Duodenal mucosa (tissue), 2 donors: ENCODE measurements around the gene PLCB4.

Source experiments
- H3K27ac ChIP-seq: one replicate; pipeline ENCODE4 v1.7.0; 2013; ENCODE audit warnings: low read depth, low read length
- H3K27me3 ChIP-seq, 2 donors: one replicate each; pipeline ENCODE4 v1.7.0; 2013; ENCODE audit warnings: low read length in 2 of 2, control low read depth in 1 of 2; ENCODE audit not compliant: insufficient read depth in 2 of 2, control insufficient read depth in 1 of 2
- H3K36me3 ChIP-seq, 2 donors: one replicate each; pipeline ENCODE4 v1.7.0; 2013; ENCODE audit warnings: low read length in 2 of 2, control low read depth in 1 of 2; ENCODE audit not compliant: insufficient read depth in 2 of 2, control insufficient read depth in 1 of 2
- H3K4me1 ChIP-seq, 2 donors: one replicate each; pipeline ENCODE4 v1.7.0; 2013; ENCODE audit warnings: low read length in 2 of 2, control low read depth in 1 of 2; ENCODE audit not compliant: insufficient read depth in 2 of 2, control insufficient read depth in 1 of 2
- H3K4me3 ChIP-seq, 2 donors: one replicate each; pipeline ENCODE4 v1.7.0; 2013; ENCODE audit warnings: low read length in 2 of 2, low read depth in 1 of 2
- H3K9ac ChIP-seq, 2 donors: one replicate each; pipeline ENCODE4 v1.7.0; 2013; ENCODE audit warnings: low read length in 2 of 2, low read depth in 1 of 2
- H3K9me3 ChIP-seq, 2 donors: one replicate each; pipeline ENCODE4 v1.7.0; 2013; ENCODE audit warnings: low read length in 2 of 2, control low read depth in 1 of 2; ENCODE audit not compliant: control insufficient read depth in 1 of 2

Gene PLCB4

DNA sequence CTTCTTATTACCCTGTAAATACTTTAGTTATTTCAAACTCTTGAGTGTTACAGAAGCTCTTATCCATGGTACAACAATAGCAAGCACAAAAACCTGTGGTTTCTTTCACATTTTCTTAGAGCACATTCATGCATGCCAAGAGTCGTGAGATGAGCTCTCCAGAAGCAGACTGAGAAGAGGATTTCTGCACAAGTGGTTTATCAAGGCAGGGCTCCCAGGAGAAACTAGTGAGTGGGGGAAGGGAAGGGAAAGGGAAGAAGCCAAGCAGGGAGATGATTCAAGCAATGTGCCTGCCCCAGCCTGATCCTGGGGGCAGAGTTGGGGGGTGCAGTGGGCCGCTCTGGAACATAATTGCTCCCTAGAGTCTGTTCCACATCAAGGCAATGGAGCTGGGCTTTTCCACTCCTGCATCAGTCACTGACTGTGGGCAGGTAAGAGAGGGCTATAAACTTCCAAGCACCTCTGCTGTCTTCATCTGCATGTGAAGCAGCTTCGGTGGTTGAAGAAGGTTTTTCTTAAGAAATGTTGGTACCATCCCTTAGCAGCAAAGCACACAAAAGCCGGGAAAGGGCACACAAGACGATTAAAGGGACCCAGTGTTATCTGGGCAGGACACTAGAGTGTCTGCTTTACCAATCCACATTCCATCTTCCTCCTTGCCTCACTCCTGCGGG is 152.1 kb downstream of the PLCB4 start:
- H3K27ac ChIP-seq: no peak overlapping the region
- H3K36me3 ChIP-seq: no peaks in the 10 kb centered on the region
- no peak overlapping the region for H3K4me3 ChIP-seq
- H3K9ac ChIP-seq: no peak overlapping the region
- H3K27me3 ChIP-seq: no peaks in the 10 kb centered on the region
- no peaks in the 10 kb centered on the region for H3K9me3 ChIP-seq
- no peaks in the 10 kb centered on the region for H3K4me1 ChIP-seq

DNA sequence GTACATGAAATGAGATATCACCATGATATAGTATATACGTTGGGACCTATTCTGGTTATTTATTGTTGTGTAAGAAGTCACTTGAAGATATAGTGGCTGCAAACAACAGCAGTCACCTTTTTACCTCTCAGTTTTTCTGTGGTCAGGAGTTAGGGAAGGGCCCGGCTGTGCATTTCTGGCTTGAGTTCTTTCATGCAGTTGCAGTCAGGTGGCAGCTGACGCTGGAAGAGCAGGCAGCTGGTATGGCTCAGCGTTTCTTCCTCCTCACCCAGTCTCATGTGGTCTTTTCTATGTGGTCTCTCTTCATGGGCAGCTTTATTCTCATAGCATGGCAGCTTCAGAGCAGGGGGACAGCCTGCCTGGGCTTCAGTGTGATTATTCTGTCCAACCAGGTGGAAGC is 154.4 kb downstream of the PLCB4 start:
- H3K27me3 ChIP-seq: no peaks in the 10 kb centered on the region
- H3K4me3 ChIP-seq: no peak overlapping the region
- H3K9ac ChIP-seq: no peak overlapping the region
- no peak overlapping the region for H3K27ac ChIP-seq
- no peaks in the 10 kb centered on the region for H3K36me3 ChIP-seq
- no peaks in the 10 kb centered on the region for H3K9me3 ChIP-seq
- H3K4me1 ChIP-seq: no peaks in the 10 kb centered on the region

GRCh38 chr20:9225879-9226278 is 157.0 kb downstream of the PLCB4 start:
- Histone ChIP-seq H3K4me1 (no peaks in the 10 kb centered on the region), H3K27me3 (no peaks in the 10 kb centered on the region), H3K4me3 (no peak overlapping the region), H3K9me3 (no peaks in the 10 kb centered on the region), H3K27ac (no peak overlapping the region), H3K36me3 (no peaks in the 10 kb centered on the region), H3K9ac (no peak overlapping the region)

DNA sequence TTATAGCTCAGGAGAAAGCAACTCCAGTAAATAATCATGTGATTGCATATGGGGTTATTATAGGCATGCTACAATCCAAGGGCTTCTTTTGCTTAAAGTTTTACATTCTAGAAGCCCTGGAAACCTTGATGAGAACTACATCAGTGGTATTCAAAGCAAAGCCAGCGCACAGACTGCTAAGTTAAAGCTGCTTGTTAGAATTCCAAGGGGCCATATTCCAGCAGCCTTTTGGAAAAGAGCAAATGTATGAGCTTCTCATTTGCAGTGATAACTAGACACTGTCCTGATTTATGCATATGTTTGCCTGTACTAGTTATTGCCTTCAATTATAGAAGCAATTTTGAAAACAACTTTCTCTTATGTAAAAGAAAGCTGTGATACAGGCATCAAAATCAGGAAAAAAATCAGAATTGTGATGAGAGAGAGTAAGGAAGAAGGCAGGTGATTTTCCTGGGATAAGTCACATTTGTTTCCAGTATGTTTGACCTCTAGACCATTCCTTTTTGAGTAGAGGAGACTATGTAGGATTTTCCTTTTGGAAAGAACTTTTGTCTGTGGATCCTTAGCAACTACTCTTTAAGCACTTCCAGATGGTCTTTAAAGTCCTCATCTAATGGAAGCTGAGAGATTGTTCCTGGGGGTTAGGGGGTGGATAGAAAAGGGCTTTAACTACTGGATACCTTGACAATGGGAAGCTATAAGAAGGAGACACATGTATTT is 159.2 kb downstream of the PLCB4 start:
- Histone ChIP-seq H3K4me3 (no peak overlapping the region), H3K9ac (no peak overlapping the region), H3K27ac (no peak overlapping the region), H3K4me1 (no peaks in the 10 kb centered on the region), H3K27me3 (no peaks in the 10 kb centered on the region), H3K9me3 (no peaks in the 10 kb centered on the region), H3K36me3 (no peaks in the 10 kb centered on the region)

GRCh38 chr20:9228774-9229450 is 160.0 kb downstream of the PLCB4 start:
- Histone ChIP-seq H3K4me3 (no peak overlapping the region), H3K36me3 (no peaks in the 10 kb centered on the region), H3K27me3 (no peaks in the 10 kb centered on the region), H3K27ac (no peak overlapping the region), H3K9me3 (no peaks in the 10 kb centered on the region), H3K4me1 (no peaks in the 10 kb centered on the region), H3K9ac (no peak overlapping the region)

GRCh38 chr20:9230406-9230805 is 161.5 kb downstream of the PLCB4 start:
- Histone ChIP-seq H3K4me1 (no peaks in the 10 kb centered on the region), H3K27me3 (no peaks in the 10 kb centered on the region), H3K9me3 (no peaks in the 10 kb centered on the region), H3K4me3 (no peak overlapping the region), H3K36me3 (no peaks in the 10 kb centered on the region), H3K9ac (no peak overlapping the region), H3K27ac (no peak overlapping the region)

GRCh38 chr20:9233804-9234203 is 164.9 kb downstream of the PLCB4 start:
- H3K4me1 ChIP-seq: no peaks in the 10 kb centered on the region
- H3K27me3 ChIP-seq: no peaks in the 10 kb centered on the region
- no peak overlapping the region for H3K9ac ChIP-seq
- H3K36me3 ChIP-seq: no peaks in the 10 kb centered on the region
- H3K9me3 ChIP-seq: no peaks in the 10 kb centered on the region
- no peak overlapping the region for H3K4me3 ChIP-seq
- no peak overlapping the region for H3K27ac ChIP-seq

- Histone ChIP-seq H3K9me3 (no peaks in the 10 kb centered on the region), H3K4me1 (no peaks in the 10 kb centered on the region), H3K27ac (no peak overlapping the region), H3K9ac (no peak overlapping the region), H3K27me3 (no peaks in the 10 kb centered on the region), H3K4me3 (no peak overlapping the region), H3K36me3 (no peaks in the 10 kb centered on the region)
Observed at GRCh38 chr20:9235518-9235917, 166.6 kb downstream of the PLCB4 start.

DNA sequence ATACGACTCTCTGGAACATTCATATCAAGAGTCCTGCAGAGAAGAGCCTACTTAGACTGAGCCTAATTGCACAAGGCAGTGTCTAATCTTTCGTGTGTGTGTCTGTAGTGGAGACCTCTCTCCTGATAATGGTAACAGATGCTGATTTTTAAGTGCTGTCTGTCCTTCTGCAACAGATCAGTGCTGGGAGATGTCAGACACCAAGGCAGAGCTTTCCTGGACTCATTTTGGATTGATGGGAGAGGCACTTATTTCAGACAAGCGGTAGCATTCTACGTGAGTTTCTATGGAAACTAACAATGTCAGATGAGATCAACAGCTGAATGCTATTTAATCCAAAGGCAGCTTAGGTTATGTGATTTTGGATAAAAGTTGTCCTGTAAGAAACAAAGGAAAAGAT is 167.6 kb downstream of the PLCB4 start:
- H3K27me3 ChIP-seq: no peaks in the 10 kb centered on the region
- no peak overlapping the region for H3K9ac ChIP-seq
- H3K27ac ChIP-seq: no peak overlapping the region
- H3K4me3 ChIP-seq: no peak overlapping the region
- H3K9me3 ChIP-seq: no peaks in the 10 kb centered on the region
- H3K36me3 ChIP-seq: no peaks in the 10 kb centered on the region
- peaks cover 5 to 6% of the 10 kb centered on the region in 2 donors for H3K4me1 ChIP-seq

DNA sequence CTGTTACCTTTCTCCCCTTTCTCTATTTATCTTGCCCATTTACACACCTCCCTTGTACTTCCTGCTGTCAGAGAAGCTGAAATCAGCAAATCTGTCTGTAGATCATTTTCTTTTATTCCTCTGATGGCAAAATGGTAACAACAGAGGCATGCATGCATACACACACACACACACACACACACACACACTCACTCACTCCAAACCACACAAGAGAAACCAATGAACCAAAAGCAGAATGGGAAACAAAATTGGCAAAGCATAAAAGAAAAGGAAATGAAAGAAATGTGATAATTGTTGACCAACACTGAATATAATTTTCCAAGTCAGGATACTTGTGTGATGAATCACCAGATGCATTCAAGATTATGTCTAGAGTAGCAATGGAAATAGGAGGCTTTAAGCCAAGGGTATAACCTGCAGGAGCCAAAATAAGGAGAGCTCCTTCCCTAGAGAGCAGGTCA is 172.4 kb downstream of the PLCB4 start:
- no peak overlapping the region for H3K9ac ChIP-seq
- H3K4me1 ChIP-seq: peaks cover 6 to 16% of the 10 kb centered on the region in 2 donors
- H3K36me3 ChIP-seq: no peaks in the 10 kb centered on the region
- no peak overlapping the region for H3K27ac ChIP-seq
- H3K4me3 ChIP-seq: no peak overlapping the region
- no peaks in the 10 kb centered on the region for H3K27me3 ChIP-seq
- no peaks in the 10 kb centered on the region for H3K9me3 ChIP-seq
